WTC11 (cell line): ENCODE results near the gene STRA8. TPM values are rescaled to one million over a fixed set of nuclear protein-coding genes. Genes with fewer than 3 reads are reported as not detected.

Experiments used
- ATAC-seq: fragments of 200-7000 bp; cut with Tn5 transposase; 2 replicates; pipeline ENCODE4 v1.10.0; 2021; ENCODE audit warnings: mild to moderate bottlenecking, moderate library complexity
- CTCF ChIA-PET: fragments of 300-600 bp; sonication (Branson Sonifier 250); formaldehyde crosslinking; loops from one replicate; lab custom pipeline; 2021; ENCODE audit warnings: antibody characterized with exemption; lab: Charles Lee
- POLR2A ChIA-PET: fragments of 350-600 bp; sonication (Branson Sonifier 250); formaldehyde crosslinking; loops from one replicate; lab custom pipeline; 2021; ENCODE audit warnings: antibody characterized with exemption; lab: Charles Lee
- DNase-seq: peaks from one replicate; pipeline ENCODE4 v3.0.0; 2021; ENCODE audit warnings: low spot score
- H3K27ac Mint-ChIP-seq: 2 replicates; pipeline ENCODE4 v1.8.0; 2021; ENCODE audit warnings: mixed read lengths
- H3K27me3 Mint-ChIP-seq: 2 replicates; pipeline ENCODE4 v1.8.0; 2021; ENCODE audit warnings: low read depth, mild to moderate bottlenecking, moderate library complexity, mixed read lengths
- H3K36me3 Mint-ChIP-seq: 2 replicates; pipeline ENCODE4 v1.8.0; 2021; ENCODE audit warnings: mixed read lengths
- H3K4me1 Mint-ChIP-seq: 2 replicates; pipeline ENCODE4 v1.8.0; 2022; ENCODE audit warnings: mixed read lengths
- H3K4me3 Mint-ChIP-seq: 2 replicates; pipeline ENCODE4 v1.8.0; 2021; ENCODE audit warnings: mild to moderate bottlenecking, moderate library complexity, mixed read lengths
- H3K9me3 Mint-ChIP-seq: 2 replicates; pipeline ENCODE4 v1.8.0; 2021; ENCODE audit warnings: mixed read lengths
- ARID4B ChIP-seq: sonication (generic); formaldehyde crosslinking; IDR thresholded peaks from 2 replicates; pipeline ENCODE4 v1.8.0; 2023; ENCODE audit warnings: missing genetic modification reagents, mild to moderate bottlenecking, borderline replicate concordance
- E2F5 ChIP-seq: sonication (generic); formaldehyde crosslinking; IDR thresholded peaks from 2 replicates; pipeline ENCODE4 v1.8.1; 2022; ENCODE audit warnings: mild to moderate bottlenecking, moderate library complexity, missing genetic modification reagents
- FOXK1 ChIP-seq: sonication (generic); formaldehyde crosslinking; IDR thresholded peaks from 2 replicates; pipeline ENCODE4 v1.8.0; 2022; ENCODE audit warnings: mild to moderate bottlenecking, moderate library complexity, missing genetic modification reagents
- GRHL2 ChIP-seq: fragments of 250-450 bp; sonication (Bioruptor Pico); IDR thresholded peaks from 2 replicates; pipeline ENCODE4 v1.8.0; 2022; ENCODE audit warnings: mild to moderate bottlenecking, moderate library complexity; ENCODE audit not compliant: insufficient replicate concordance, severe bottlenecking
- HMGA2 ChIP-seq: fragments of 250-450 bp; sonication (Bioruptor Pico); IDR thresholded peaks from 2 replicates; pipeline ENCODE4 v1.4.0; 2021; ENCODE audit warnings: mild to moderate bottlenecking, moderate library complexity
- IRF2 ChIP-seq: sonication (generic); formaldehyde crosslinking; IDR thresholded peaks from 2 replicates; pipeline ENCODE4 v1.8.0; 2022; ENCODE audit warnings: low read depth, missing genetic modification reagents, borderline replicate concordance
- NFE2L1 ChIP-seq: sonication (generic); formaldehyde crosslinking; IDR thresholded peaks from 2 replicates; pipeline ENCODE4 v1.8.1; 2023; ENCODE audit warnings: missing genetic modification reagents
- NR3C1 ChIP-seq: sonication (generic); formaldehyde crosslinking; conservative IDR thresholded peaks from 2 replicates; pipeline ENCODE4 v1.8.1; 2023; ENCODE audit warnings: low read depth, mild to moderate bottlenecking, missing genetic modification reagents
- PREB ChIP-seq: sonication (generic); formaldehyde crosslinking; IDR thresholded peaks from 2 replicates; pipeline ENCODE4 v1.8.1; 2022; ENCODE audit warnings: mild to moderate bottlenecking, missing genetic modification reagents, moderate library complexity, borderline replicate concordance
- SP1 ChIP-seq: sonication (generic); formaldehyde crosslinking; conservative IDR thresholded peaks from 2 replicates; pipeline ENCODE4 v1.8.1; 2022; ENCODE audit warnings: missing genetic modification reagents
- ZBTB21 ChIP-seq: sonication (generic); formaldehyde crosslinking; IDR thresholded peaks from 2 replicates; pipeline ENCODE4 v1.8.1; 2023; ENCODE audit warnings: mild to moderate bottlenecking, missing genetic modification reagents, borderline replicate concordance
- ZNF396 ChIP-seq: fragments of 250-450 bp; sonication (Bioruptor Pico); IDR thresholded peaks from 2 replicates; pipeline ENCODE4 v1.8.0; 2021; ENCODE audit warnings: mild to moderate bottlenecking, moderate library complexity, borderline replicate concordance
- ZNF532 ChIP-seq: fragments of 250-450 bp; sonication (Bioruptor Pico); IDR thresholded peaks from 2 replicates; pipeline ENCODE4 v1.9.0; 2021; ENCODE audit warnings: mild to moderate bottlenecking, borderline replicate concordance
- total RNA-seq: library from RNA; stranded (reverse); gene quantifications from 3 replicates; pipeline ENCODE4 v1.2.3, GENCODE V29; 2021
- TF ChIP-seq, protein P1 (sequence below): fragments of 200-600 bp; IDR thresholded peaks from 2 replicates; pipeline ENCODE4 v1.8.0; 2022; ENCODE audit warnings: antibody characterized with exemption
- TF ChIP-seq, protein P2 (sequence below): sonication (generic); formaldehyde crosslinking; IDR thresholded peaks from 2 replicates; pipeline ENCODE4 v1.8.1; 2023; ENCODE audit warnings: mild to moderate bottlenecking, missing genetic modification reagents, borderline replicate concordance

The STRA8 gene
- total RNA-seq, 1 experiment from 2014 or later: not detected

DNA sequence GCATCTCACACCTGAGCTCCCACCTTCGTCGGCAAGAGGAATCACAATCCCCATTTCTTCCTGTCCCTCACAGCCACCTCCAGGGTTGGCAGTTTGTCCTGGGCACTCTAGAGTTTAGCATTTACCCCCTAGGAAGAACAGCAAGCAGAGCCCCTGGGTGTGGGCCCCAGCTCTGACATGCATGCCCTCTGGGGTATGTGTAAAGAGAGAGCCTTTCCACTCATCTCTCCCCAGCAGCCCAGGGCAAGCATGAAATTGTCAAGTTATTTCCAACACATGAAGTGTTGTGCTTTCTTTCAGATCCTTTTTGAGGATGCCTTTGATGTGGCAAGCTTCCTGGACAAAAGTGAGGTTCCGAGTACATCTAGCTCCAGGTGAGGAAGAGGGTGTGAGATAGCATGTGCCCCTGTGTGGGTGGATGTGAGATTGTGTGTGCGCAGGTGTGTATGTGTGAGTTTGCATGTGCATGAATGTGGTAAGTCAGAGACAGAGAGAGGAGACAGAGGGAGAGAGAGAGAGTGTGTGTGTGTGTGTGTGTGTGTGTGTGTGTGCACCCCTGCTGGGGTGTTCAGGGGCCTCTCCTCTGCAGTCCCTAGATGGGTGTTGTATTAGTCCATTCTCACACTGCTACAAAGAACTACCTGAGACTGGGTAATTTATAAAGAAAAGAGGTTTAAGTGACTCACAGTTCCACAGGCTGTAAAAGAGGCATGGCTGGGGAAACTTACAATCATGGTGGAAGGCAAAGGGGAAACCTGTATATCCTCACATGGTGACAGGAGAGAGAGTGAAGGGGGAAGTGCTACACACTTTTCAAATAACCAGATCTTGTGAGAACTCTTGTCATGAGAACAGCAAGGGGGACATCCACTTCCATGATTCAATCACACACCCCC is 18.1 kb downstream of the STRA8 start:
- Mint-ChIP-seq H3K9me3 (peaks cover 10% of the 10 kb centered on the region), H3K4me1 (peaks cover 3% of the 10 kb centered on the region; the same call in 1 of the 2 replicates), H3K36me3 (0 out of 2 replicates have a peak, but pooled peaks cover 5% of the 10 kb centered on the region), H3K27ac (no peak overlapping the region), H3K4me3 (no peak overlapping the region), H3K27me3 (no peaks in the 10 kb centered on the region)
- ATAC-seq (no peak), DNase-seq (no peak)
- TF ChIP-seq FOXK1 (no peak), NR3C1 (CRISPR knock-in tag) (no peak), ZNF396 (CRISPR knock-in tag) (no peak), HMGA2 (no peak), ARID4B (CRISPR knock-in tag) (no peak), IRF2 (CRISPR knock-in tag) (no peak), E2F5 (CRISPR knock-in tag) (no peak), PREB (CRISPR knock-in tag) (no peak), SP1 (CRISPR knock-in tag) (no peak), GRHL2 (CRISPR knock-in tag) (no peak), ZNF532 (CRISPR knock-in tag) (no peak), NFE2L1 (CRISPR knock-in tag) (no peak), ZBTB21 (CRISPR knock-in tag) (no peak)
- TF ChIP-seq, protein P1, sequence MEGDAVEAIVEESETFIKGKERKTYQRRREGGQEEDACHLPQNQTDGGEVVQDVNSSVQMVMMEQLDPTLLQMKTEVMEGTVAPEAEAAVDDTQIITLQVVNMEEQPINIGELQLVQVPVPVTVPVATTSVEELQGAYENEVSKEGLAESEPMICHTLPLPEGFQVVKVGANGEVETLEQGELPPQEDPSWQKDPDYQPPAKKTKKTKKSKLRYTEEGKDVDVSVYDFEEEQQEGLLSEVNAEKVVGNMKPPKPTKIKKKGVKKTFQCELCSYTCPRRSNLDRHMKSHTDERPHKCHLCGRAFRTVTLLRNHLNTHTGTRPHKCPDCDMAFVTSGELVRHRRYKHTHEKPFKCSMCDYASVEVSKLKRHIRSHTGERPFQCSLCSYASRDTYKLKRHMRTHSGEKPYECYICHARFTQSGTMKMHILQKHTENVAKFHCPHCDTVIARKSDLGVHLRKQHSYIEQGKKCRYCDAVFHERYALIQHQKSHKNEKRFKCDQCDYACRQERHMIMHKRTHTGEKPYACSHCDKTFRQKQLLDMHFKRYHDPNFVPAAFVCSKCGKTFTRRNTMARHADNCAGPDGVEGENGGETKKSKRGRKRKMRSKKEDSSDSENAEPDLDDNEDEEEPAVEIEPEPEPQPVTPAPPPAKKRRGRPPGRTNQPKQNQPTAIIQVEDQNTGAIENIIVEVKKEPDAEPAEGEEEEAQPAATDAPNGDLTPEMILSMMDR: no peak
- TF ChIP-seq, protein P2, sequence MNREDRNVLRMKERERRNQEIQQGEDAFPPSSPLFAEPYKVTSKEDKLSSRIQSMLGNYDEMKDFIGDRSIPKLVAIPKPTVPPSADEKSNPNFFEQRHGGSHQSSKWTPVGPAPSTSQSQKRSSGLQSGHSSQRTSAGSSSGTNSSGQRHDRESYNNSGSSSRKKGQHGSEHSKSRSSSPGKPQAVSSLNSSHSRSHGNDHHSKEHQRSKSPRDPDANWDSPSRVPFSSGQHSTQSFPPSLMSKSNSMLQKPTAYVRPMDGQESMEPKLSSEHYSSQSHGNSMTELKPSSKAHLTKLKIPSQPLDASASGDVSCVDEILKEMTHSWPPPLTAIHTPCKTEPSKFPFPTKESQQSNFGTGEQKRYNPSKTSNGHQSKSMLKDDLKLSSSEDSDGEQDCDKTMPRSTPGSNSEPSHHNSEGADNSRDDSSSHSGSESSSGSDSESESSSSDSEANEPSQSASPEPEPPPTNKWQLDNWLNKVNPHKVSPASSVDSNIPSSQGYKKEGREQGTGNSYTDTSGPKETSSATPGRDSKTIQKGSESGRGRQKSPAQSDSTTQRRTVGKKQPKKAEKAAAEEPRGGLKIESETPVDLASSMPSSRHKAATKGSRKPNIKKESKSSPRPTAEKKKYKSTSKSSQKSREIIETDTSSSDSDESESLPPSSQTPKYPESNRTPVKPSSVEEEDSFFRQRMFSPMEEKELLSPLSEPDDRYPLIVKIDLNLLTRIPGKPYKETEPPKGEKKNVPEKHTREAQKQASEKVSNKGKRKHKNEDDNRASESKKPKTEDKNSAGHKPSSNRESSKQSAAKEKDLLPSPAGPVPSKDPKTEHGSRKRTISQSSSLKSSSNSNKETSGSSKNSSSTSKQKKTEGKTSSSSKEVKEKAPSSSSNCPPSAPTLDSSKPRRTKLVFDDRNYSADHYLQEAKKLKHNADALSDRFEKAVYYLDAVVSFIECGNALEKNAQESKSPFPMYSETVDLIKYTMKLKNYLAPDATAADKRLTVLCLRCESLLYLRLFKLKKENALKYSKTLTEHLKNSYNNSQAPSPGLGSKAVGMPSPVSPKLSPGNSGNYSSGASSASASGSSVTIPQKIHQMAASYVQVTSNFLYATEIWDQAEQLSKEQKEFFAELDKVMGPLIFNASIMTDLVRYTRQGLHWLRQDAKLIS (CRISPR knock-in tag): no peak
- ChIA-PET POLR2A (no interaction called here), CTCF (interaction anchor here (1.1 kb wide), 1 partner anchor 29 kb away, joined by 3 read pairs; no protein-coding TSS in a partner anchor)
